H1 (cell line): ENCODE data around the gene PCIF1. TPM values are rescaled to one million over a fixed set of nuclear protein-coding genes. Genes with fewer than 3 reads are reported as not detected.

ENCODE experiments used
- CTCF ChIA-PET: fragments of 300-600 bp; sonication (Branson Sonifier 250); formaldehyde crosslinking; loops from one replicate; lab custom pipeline; 2021; ENCODE audit not compliant: partially characterized antibody; lab: Charles Lee
- POLR2A ChIA-PET: fragments of 300-600 bp; sonication (Branson Sonifier 250); formaldehyde crosslinking; loops from one replicate; lab custom pipeline; 2021; ENCODE audit warnings: inconsistent platforms; ENCODE audit not compliant: partially characterized antibody; lab: Charles Lee
- DNase-seq, 2 experiments: peaks; one replicate each; pipeline versions ENCODE4 v3.0.0 to v3.0.0-alpha.2; 2010 to 2022; ENCODE audit warnings: low spot score in 2 of 2, low read depth in 1 of 2, mixed read lengths in 1 of 2
- FAIRE-seq: peaks from 2 replicates; lab custom pipeline; 2011; peaks lifted over from hg19 to GRCh38; lab: Jason Lieb, UNC
- H2AFZ ChIP-seq: 2 replicates; pipeline ENCODE4 v1.8.1; 2012; ENCODE audit warnings: low read length, inconsistent platforms
- H2AK5ac ChIP-seq: 2 replicates; pipeline ENCODE4 v1.6.1; 2013; ENCODE audit warnings: low read depth, low read length
- H2BK120ac ChIP-seq: replicated peaks from 2 replicates; pipeline ENCODE3; 2013; ENCODE audit warnings: low read depth, low read length, inconsistent platforms
- H2BK12ac ChIP-seq: 2 replicates; pipeline ENCODE4 v1.6.1; 2013; ENCODE audit warnings: low read depth, low read length
- H2BK15ac ChIP-seq: 2 replicates; pipeline ENCODE4 v1.6.1; 2013; ENCODE audit warnings: low read length
- H2BK20ac ChIP-seq: 2 replicates; pipeline ENCODE4 v1.6.1; 2013; ENCODE audit warnings: low read length
- H2BK5ac ChIP-seq: 2 replicates; pipeline ENCODE4 v1.6.1; 2013; ENCODE audit warnings: low read depth, low read length
- H3K14ac ChIP-seq: 2 replicates; pipeline ENCODE4 v1.6.1; 2013; ENCODE audit warnings: inconsistent platforms; ENCODE audit not compliant: insufficient read length
- H3K18ac ChIP-seq: 2 replicates; pipeline ENCODE4 v1.6.1; 2013; ENCODE audit warnings: low read length; ENCODE audit errors: extremely low read depth
- H3K23ac ChIP-seq: 2 replicates; pipeline ENCODE4 v1.6.1; 2013; ENCODE audit warnings: inconsistent platforms; ENCODE audit not compliant: insufficient read length
- H3K23me2 ChIP-seq: 2 replicates; pipeline ENCODE4 v1.6.1; 2013; ENCODE audit warnings: low read depth, low read length
- H3K27ac ChIP-seq: 2 replicates; pipeline ENCODE4 v1.6.1; 2011; ENCODE audit warnings: low read depth, low read length, inconsistent platforms
- H3K27me3 ChIP-seq, 4 experiments: replicated peaks in 1 of 4; 1 replicate in 1 of 4; 2 replicates in 3 of 4; pipeline versions ENCODE4 v1.6.1 to v1.8.1; 2011 to 2013; ENCODE audit warnings: low read length in 3 of 4, mild to moderate bottlenecking in 3 of 4, inconsistent platforms in 2 of 4, mixed read lengths in 2 of 4, moderate library complexity in 1 of 4; ENCODE audit not compliant: control insufficient read depth in 3 of 4, insufficient read depth in 3 of 4; ENCODE audit errors: extremely low read depth in 1 of 4
- H3K36me3 ChIP-seq, 4 experiments: 2 replicates each; pipeline versions ENCODE4 v1.6.1 to v1.8.1; 2011 to 2013; ENCODE audit warnings: mild to moderate bottlenecking in 4 of 4, low read length in 3 of 4, moderate library complexity in 2 of 4, control low read depth in 1 of 4, inconsistent platforms in 1 of 4; ENCODE audit not compliant: insufficient read depth in 4 of 4, control insufficient read depth in 2 of 4
- H3K4ac ChIP-seq: replicated peaks from 2 replicates; pipeline ENCODE3; 2013; ENCODE audit warnings: low read length, low read depth, mixed read lengths, inconsistent platforms; ENCODE audit not compliant: insufficient read length
- H3K4me1 ChIP-seq, 4 experiments: replicated peaks in 1 of 4; 1 replicate in 1 of 4; 2 replicates in 3 of 4; pipeline versions ENCODE4 v1.6.1 to v1.8.1; 2011 to 2013; ENCODE audit warnings: low read length in 3 of 4, inconsistent platforms in 2 of 4, mixed read lengths in 1 of 4; ENCODE audit not compliant: insufficient read depth in 4 of 4, control insufficient read depth in 3 of 4
- H3K4me2 ChIP-seq, 2 experiments: 2 replicates each; pipeline versions ENCODE4 v1.6.1 to v1.8.1; 2011 to 2013; ENCODE audit warnings: low read depth in 2 of 2, low read length in 2 of 2, control low read depth in 1 of 2, inconsistent platforms in 1 of 2, mild to moderate bottlenecking in 1 of 2; ENCODE audit not compliant: insufficient read depth in 1 of 2
- H3K4me3 ChIP-seq, 4 experiments: fragments of 200-600, 300-600 bp in 1 of 4; sonication (generic), shearing (Covaris generic), sonication (Bioruptor Twin) in 1 of 4; 2 replicates each; pipeline versions ENCODE4 v1.5.1 to v1.8.1; 2011 to 2016; ENCODE audit warnings: low read length in 4 of 4, low read depth in 3 of 4, control low read depth in 2 of 4, inconsistent platforms in 2 of 4, mild to moderate bottlenecking in 2 of 4, mixed read lengths in 1 of 4, moderate library complexity in 1 of 4; ENCODE audit not compliant: insufficient read depth in 2 of 4; ENCODE audit errors: extremely low read depth in 1 of 4
- H3K56ac ChIP-seq: replicated peaks from 2 replicates; pipeline ENCODE3; 2013; ENCODE audit warnings: low read depth, mild to moderate bottlenecking, mixed read lengths, low read length, inconsistent platforms; ENCODE audit not compliant: insufficient read length
- H3K79me1 ChIP-seq: 2 replicates; pipeline ENCODE4 v1.6.1; 2013; ENCODE audit warnings: low read depth, low read length, control low read depth
- H3K79me2 ChIP-seq, 2 experiments: 2 replicates each; pipeline versions ENCODE4 v1.6.1 to v1.8.1; 2012 to 2013; ENCODE audit warnings: low read length in 2 of 2, mild to moderate bottlenecking in 2 of 2, inconsistent platforms in 1 of 2; ENCODE audit not compliant: insufficient read depth in 2 of 2, control insufficient read depth in 1 of 2
- H3K9ac ChIP-seq, 4 experiments: replicated peaks in 1 of 4; 1 replicate in 1 of 4; 2 replicates in 3 of 4; pipeline versions ENCODE4 v1.6.1 to v1.8.1; 2011 to 2013; ENCODE audit warnings: low read depth in 3 of 4, low read length in 3 of 4, control low read depth in 2 of 4, mild to moderate bottlenecking in 2 of 4, moderate library complexity in 2 of 4, inconsistent platforms in 1 of 4; ENCODE audit errors: extremely low read depth in 1 of 4
- H3K9me3 ChIP-seq, 2 experiments: 2 replicates each; pipeline versions ENCODE4 v1.6.1 to v1.8.1; 2012 to 2013; ENCODE audit warnings: mild to moderate bottlenecking in 2 of 2, moderate library complexity in 2 of 2, control low read depth in 1 of 2, inconsistent platforms in 1 of 2, low read depth in 1 of 2, low read length in 1 of 2, mixed read lengths in 1 of 2; ENCODE audit not compliant: insufficient read depth in 2 of 2
- H4K20me1 ChIP-seq, 2 experiments: replicated peaks in 1 of 2; 2 replicates each; pipeline versions ENCODE3 to v1.8.1; 2011 to 2013; ENCODE audit warnings: inconsistent platforms in 2 of 2, low read length in 2 of 2, mild to moderate bottlenecking in 1 of 2; ENCODE audit not compliant: insufficient read depth in 2 of 2, control insufficient read depth in 1 of 2
- H4K5ac ChIP-seq: 2 replicates; pipeline ENCODE4 v1.6.1; 2013; ENCODE audit warnings: low read length, low read depth, mixed read lengths, inconsistent platforms; ENCODE audit not compliant: insufficient read length
- H4K8ac ChIP-seq: 2 replicates; pipeline ENCODE4 v1.8.0; 2013; ENCODE audit warnings: mild to moderate bottlenecking, moderate library complexity, low read length, inconsistent platforms; ENCODE audit not compliant: insufficient read depth; ENCODE audit errors: extremely low read depth
- H4K91ac ChIP-seq: replicated peaks from 2 replicates; pipeline ENCODE3; 2013; ENCODE audit warnings: low read length, mixed read lengths, inconsistent platforms; ENCODE audit not compliant: insufficient read length
- BACH1 ChIP-seq: IDR thresholded peaks from 2 replicates; pipeline ENCODE4 v1.6.1; 2012; ENCODE audit warnings: low read length, improper control_type of control experiment
- EZH2 ChIP-seq: fragments of 200-600 bp; sonication (generic); IDR thresholded peaks from 2 replicates; pipeline ENCODE4 v1.7.1; 2012; ENCODE audit warnings: low read depth, mild to moderate bottlenecking, moderate library complexity, low read length, inconsistent platforms; ENCODE audit not compliant: severe bottlenecking
- GABPA ChIP-seq: IDR thresholded peaks from 2 replicates; pipeline ENCODE4 v1.6.1; 2011; ENCODE audit warnings: mild to moderate bottlenecking, low read length, moderate library complexity, borderline replicate concordance; ENCODE audit not compliant: insufficient read depth
- KDM1A ChIP-seq: fragments of 200-600, 300-600 bp; sonication (generic); IDR thresholded peaks from 2 replicates; pipeline ENCODE4 v1.7.1; 2016; ENCODE audit warnings: mild to moderate bottlenecking, low read length, borderline replicate concordance
- POLR2A ChIP-seq, 2 experiments: IDR thresholded peaks; 1 replicate in 1 of 2; 2 replicates in 1 of 2; pipeline ENCODE4 v1.6.1; 2011; ENCODE audit warnings: low read depth in 2 of 2, low read length in 2 of 2, mild to moderate bottlenecking in 2 of 2; ENCODE audit errors: control extremely low read depth in 1 of 2
- RBBP5 ChIP-seq: IDR thresholded peaks from 2 replicates; pipeline ENCODE4 v1.7.1; 2012; ENCODE audit warnings: low read depth, mild to moderate bottlenecking, inconsistent platforms, low read length, moderate library complexity, borderline replicate concordance
- TAF1 ChIP-seq: IDR thresholded peaks from 2 replicates; pipeline ENCODE4 v1.6.1; 2011; ENCODE audit warnings: mild to moderate bottlenecking, low read depth, low read length
- TEAD4 ChIP-seq: IDR thresholded peaks from 2 replicates; pipeline ENCODE4 v1.6.1; 2012; ENCODE audit warnings: low read depth, low read length, inconsistent platforms, mixed read lengths
- YY1 ChIP-seq: IDR thresholded peaks from 2 replicates; pipeline ENCODE4 v1.6.1; 2011; ENCODE audit warnings: low read depth, mild to moderate bottlenecking, low read length
- WGBS, 2 experiments: shearing (Covaris generic) in 1 of 2; methylation state at CpG; one replicate each; pipeline versions ENCODE4 v1.1.6 to v1.1.7; 2013 to 2015; ENCODE audit warnings: low lambda C conversion rate in 2 of 2, mixed read lengths in 2 of 2, inconsistent platforms in 1 of 2, low coverage in 1 of 2, missing lambda C conversion rate in 1 of 2; ENCODE audit not compliant: insufficient replicate concordance in 2 of 2, insufficient coverage in 1 of 2, insufficient read length in 1 of 2; ENCODE audit errors: extremely low coverage in 1 of 2, missing lambda C conversion rate in 1 of 2; 5-methylcytosine and 5-hydroxymethylcytosine counted together
- polyA plus RNA-seq, 7 experiments: library from polyadenylated mRNA; depleted of rRNA in 3 of 7; stranded (reverse) in 5 of 7; unstranded in 2 of 7; fragments of >200 nt in 5 of 7; fragments of 200-250 nt in 2 of 7; gene quantifications; 1 replicate in 5 of 7; 2 replicates in 1 of 7; 4 replicates in 1 of 7; pipeline versions ENCODE4 v1.2.1 to v1.2.3, GENCODE V29; 2011 to 2013; ENCODE audit warnings: missing spikeins in 2 of 7, mixed read lengths in 2 of 7
- total RNA-seq: library from RNA; stranded (reverse); fragmentation: NEBNext Ultra II Directional; extraction: Animal tissue kit (Norgen Biotek cat#: 25700); gene quantifications from 2 replicates; pipeline ENCODE4 v1.2.1, GENCODE V29; 2021

PCIF1 gene
- total and polyA plus RNA-seq, 2 of the 8 experiments (the other 6 are each of a cell fraction or from before 2014, with no cell fraction given), result 30.3 to 30.6 TPM

- Histone ChIP-seq H3K4me3 (no peak overlapping the region), H4K91ac (no peak overlapping the region), H2AK5ac (no peak overlapping the region), H3K27ac (no peak overlapping the region), H4K5ac (no peak overlapping the region), H4K20me1 (peaks cover 0 to 14% of the 10 kb centered on the region in 2 experiments), H2AFZ (no peak overlapping the region), H3K36me3 (peaks cover 15 to 45% (median 37%) of the 10 kb centered on the region in 4 experiments), H4K8ac (no peak overlapping the region), H3K14ac (no peak overlapping the region), H2BK12ac (no peak overlapping the region), H3K4me1 (peaks cover 0 to 3% (median 3%) of the 10 kb centered on the region in 4 experiments; a peak in 6 of 7 replicates), H2BK20ac (no peak overlapping the region), H3K27me3 (no peaks in the 10 kb centered on the region), H3K79me1 (no peaks in the 10 kb centered on the region; the same call in 1 of the 2 replicates), H3K23ac (no peak overlapping the region), H3K4me2 (no peak overlapping the region), H3K79me2 (no peaks in the 10 kb centered on the region), H2BK5ac (no peak overlapping the region), H3K23me2 (peaks cover 2% of the 10 kb centered on the region; the same call in 1 of the 2 replicates), H3K4ac (no peak overlapping the region), H3K9me3 (no peaks in the 10 kb centered on the region), H3K9ac (no peak overlapping the region), H3K56ac (no peak overlapping the region), H2BK120ac (no peak overlapping the region), H2BK15ac (no peak overlapping the region), H3K18ac (no peak overlapping the region)
- TF ChIP-seq GABPA (no peak), EZH2 (no peak), RBBP5 (no peak), POLR2A (IDR thresholded peaks at IDR 0.05; ENCODE audit: control extremely low read depth in 1 of 2, low read depth in 2 of 2, low read length in 2 of 2) (no peak), BACH1 (no peak), TAF1 (no peak), TEAD4 (no peak), KDM1A (no peak), YY1 (no peak)
- DNase-seq (no peak), FAIRE-seq (no peak)
- CTCF ChIA-PET, result interaction anchor here (0.8 kb wide), 1 partner anchor 74 kb away, joined by 4 read pairs; no protein-coding TSS in a partner anchor
- 96% methylated on average over 14 of the region's 14 CpGs; no CpG with 5 or more reads in 1 of the 2 experiments for WGBS, 2 experiments
- POLR2A ChIA-PET, result interaction anchor here (0.7 to 11.2 kb wide), 12 partner anchors 10 to 72 kb away, joined by 3 to 172 read pairs (median 4); partner anchors contain the start of genes PCIF1 and PLTP
These were observed 37.8 kb upstream of the PCIF1 start for GRCh38 chr20:45896641-45897161.
